ENCODE results near the gene TFCP2.
A peak's percentile ranks its signal among the peaks of the same experiment; 100 is the strongest.

The TFCP2 gene

DNA sequence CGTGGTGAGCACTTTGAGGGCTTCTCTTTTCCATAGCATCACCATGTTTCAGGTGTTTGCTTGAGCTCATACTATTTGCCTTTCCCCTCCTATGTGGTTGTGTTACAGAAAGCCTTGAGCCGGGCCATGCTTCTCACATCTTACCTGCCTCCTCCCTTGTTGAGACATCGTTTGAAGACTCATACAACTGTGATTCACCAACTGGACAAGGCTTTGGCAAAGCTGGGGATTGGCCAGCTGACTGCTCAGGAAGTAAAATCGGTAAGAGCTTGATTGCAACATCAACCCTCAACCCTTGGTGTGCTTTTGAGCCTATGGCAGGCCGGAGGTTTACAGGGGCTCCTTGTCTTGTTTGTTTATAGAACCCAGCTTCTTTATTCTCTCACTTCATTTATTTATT is 116.7 kb downstream of the TFCP2 start:
- no peaks in the 10 kb centered on the region for H3K4me1 ChIP-seq (ENCODE audit: insufficient read depth, low read length)
- H3K36me3 ChIP-seq (ENCODE audit: insufficient read depth, low read length) = no peaks in the 10 kb centered on the region

DNA sequence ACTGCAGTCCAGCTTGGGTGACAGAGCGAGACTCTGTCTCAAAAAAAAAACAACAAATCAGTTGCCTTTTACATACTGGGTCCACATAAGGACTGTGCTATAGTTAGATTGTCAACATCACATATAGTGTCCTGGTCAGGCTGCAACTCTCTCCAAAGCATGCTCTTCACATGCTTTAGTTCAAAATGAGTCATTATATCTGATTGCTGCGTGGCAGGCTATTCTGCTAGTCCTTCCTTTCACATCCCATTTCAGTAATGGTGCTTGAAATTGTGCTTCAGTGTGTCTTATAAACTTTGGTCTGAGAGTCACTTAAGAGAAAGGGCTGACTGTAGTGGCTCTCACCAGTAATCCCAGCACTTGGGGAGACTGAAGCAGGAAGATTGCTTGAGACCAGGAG is 117.9 kb downstream of the TFCP2 start:
- H3K36me3 ChIP-seq (ENCODE audit: insufficient read depth, low read length) = no peaks in the 10 kb centered on the region

More for the DNA sequence above, 116.7 kb downstream of the TFCP2 start:
- Histone ChIP-seq H2AFZ (ENCODE audit: low read depth, low read length) (no peak overlapping the region), H3K4me3 (ENCODE audit: low read length) (no peak overlapping the region), H3K27me3 (ENCODE audit: insufficient read depth, low read length) (no peaks in the 10 kb centered on the region), H3K9me3 (ENCODE audit: low read length) (no peaks in the 10 kb centered on the region)

DNA sequence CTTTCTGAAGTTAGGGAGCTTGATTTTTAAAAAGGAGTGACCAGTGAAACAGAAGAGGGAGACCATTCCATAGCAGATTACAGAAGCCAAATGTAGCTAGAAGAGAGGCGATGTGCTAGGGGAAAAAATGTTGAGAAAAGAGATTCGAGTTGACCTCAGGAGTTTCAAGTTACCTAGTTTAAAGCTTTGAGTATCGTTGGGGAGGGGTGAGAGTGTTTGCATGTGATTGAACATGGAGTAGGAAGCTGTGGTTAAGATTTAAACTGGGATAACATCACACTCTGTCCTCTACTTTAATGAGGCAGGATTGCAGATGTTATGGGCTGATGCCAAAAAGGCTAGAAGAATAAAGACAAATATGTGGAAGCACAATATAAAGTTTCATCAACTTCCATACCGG is 121.1 kb downstream of the TFCP2 start:
- Histone ChIP-seq H2AFZ (ENCODE audit: low read depth, low read length) (no peak overlapping the region), H3K4me1 (ENCODE audit: insufficient read depth, low read length) (no peaks in the 10 kb centered on the region), H3K27me3 (ENCODE audit: insufficient read depth, low read length) (no peaks in the 10 kb centered on the region), H3K36me3 (ENCODE audit: insufficient read depth, low read length) (no peaks in the 10 kb centered on the region), H3K9me3 (ENCODE audit: low read length) (no peaks in the 10 kb centered on the region), H3K4me3 (ENCODE audit: low read length) (no peak overlapping the region)

More for the DNA sequence above, 117.9 kb downstream of the TFCP2 start:
- H2AFZ ChIP-seq (ENCODE audit: low read depth, low read length) = no peak overlapping the region
- H3K9me3 ChIP-seq (ENCODE audit: low read length) = no peaks in the 10 kb centered on the region
- no peak overlapping the region for H3K4me3 ChIP-seq (ENCODE audit: low read length)
- H3K27me3 ChIP-seq (ENCODE audit: insufficient read depth, low read length) = no peaks in the 10 kb centered on the region
- H3K4me1 ChIP-seq (ENCODE audit: insufficient read depth, low read length) = no peaks in the 10 kb centered on the region

DNA sequence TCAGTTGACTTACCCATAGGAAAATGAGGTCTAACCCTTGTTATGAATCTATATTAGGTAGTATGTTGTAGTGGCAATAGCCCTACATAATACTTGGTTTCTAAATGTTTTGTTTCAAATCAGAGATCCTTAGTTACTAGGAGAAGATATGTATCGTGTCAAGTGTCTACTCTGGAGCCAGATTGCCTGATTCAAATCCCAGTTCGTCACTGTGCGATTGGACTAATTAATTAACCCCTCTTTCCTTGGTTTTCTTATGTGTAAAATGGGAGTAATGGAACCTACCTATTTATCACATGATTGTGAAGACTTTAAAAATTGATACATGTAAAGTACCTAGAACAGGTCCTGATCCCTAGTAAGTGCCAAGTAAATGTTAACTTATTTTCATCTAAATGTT is 123.4 kb downstream of the TFCP2 start:
- Histone ChIP-seq H3K4me1 (ENCODE audit: insufficient read depth, low read length) (no peaks in the 10 kb centered on the region), H3K4me3 (ENCODE audit: low read length) (no peak overlapping the region), H3K36me3 (ENCODE audit: insufficient read depth, low read length) (no peaks in the 10 kb centered on the region), H3K9me3 (ENCODE audit: low read length) (no peaks in the 10 kb centered on the region), H3K27me3 (ENCODE audit: insufficient read depth, low read length) (no peaks in the 10 kb centered on the region), H2AFZ (ENCODE audit: low read depth, low read length) (no peak overlapping the region)

DNA sequence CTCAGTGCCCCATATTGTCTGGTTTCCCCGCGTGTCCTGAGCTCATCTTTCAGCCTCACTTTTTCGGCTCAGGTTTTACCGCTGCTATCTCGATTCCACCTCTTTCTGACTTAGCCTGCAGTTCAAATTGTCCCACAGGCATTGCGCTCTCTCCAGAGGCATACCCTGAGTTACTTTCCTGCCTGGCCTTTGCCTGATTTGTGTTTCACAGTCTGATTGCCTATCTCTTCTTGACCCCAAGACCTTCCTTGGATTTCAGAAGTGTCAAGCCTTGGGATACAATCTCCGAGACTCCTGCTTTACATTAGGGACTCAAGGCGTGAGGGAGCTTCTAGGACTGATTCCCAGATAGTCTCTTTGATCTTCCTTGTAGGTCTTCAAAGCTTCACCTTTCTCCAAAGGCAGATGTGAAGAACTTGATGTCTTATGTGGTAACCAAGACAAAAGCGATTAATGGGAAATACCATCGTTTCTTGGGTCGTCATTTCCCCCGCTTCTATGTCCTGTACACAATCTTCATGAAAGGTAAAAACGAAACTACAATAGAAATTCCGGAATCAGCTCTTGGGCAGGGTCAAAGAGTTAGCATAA is 124.2 kb downstream of the TFCP2 start:
- H3K9me3 ChIP-seq (ENCODE audit: low read length) = no peaks in the 10 kb centered on the region
- no peaks in the 10 kb centered on the region for H3K27me3 ChIP-seq (ENCODE audit: insufficient read depth, low read length)
- no peak overlapping the region for H2AFZ ChIP-seq (ENCODE audit: low read depth, low read length)
- no peaks in the 10 kb centered on the region for H3K36me3 ChIP-seq (ENCODE audit: insufficient read depth, low read length)
- H3K4me3 ChIP-seq (ENCODE audit: low read length) = peak overlapping the region; percentile 49
- H3K4me1 ChIP-seq (ENCODE audit: insufficient read depth, low read length) = no peaks in the 10 kb centered on the region

DNA sequence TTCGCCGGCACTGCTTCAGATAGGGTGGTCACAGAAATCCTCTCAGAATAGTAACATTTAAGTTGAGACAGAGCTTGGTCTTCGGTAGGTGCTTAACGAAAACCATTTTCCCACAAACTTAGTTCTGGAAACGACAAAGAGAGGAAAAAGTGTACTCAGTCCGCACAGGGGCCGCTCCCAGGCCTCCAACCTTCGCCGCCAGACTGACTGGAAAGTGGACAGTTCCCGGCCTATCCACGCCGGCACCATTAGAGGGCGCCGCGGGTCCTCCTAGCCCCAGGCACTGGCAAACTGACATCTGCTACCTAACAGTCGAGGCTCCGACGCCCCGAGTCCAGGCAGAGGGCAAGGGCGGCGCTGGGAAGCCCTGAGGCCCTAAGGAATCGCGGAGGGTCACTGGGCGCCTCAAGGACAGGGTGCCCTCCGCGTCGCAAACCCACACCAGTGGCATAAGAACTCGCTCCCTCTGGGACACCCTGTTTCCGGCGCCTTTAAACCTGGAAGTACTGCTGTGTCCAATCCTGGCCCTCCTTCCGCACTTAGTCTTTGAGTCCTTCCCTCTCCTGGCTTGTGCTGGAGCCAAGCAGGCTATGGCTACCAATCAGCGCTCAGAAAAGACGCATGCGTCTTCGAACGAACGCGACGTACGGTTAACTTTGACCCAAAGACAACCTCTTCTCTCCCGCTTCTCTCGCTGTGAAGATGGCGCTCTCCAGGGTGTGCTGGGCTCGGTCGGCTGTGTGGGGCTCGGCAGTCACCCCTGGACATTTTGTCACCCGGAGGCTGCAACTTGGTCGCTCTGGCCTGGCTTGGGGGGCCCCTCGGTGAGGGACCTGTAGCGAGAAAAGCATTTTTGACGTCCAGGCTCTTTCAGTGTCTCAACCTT is 125.0 kb downstream of the TFCP2 start, which contains the start of gene LETMD1:
LETMD1 (plus strand) TSS at position 673 of the 886 bp plus-strand sequence; CDS start at position 703, 30 bp downstream.
- no peak within 1 kb of the TSS for H2AFZ ChIP-seq (ENCODE audit: low read depth, low read length)
- H3K4me1 ChIP-seq (ENCODE audit: insufficient read depth, low read length) = no peaks in the 10 kb centered on the region
- H3K36me3 ChIP-seq (ENCODE audit: insufficient read depth, low read length) = no peaks in the 10 kb centered on the region

More for the DNA sequence above, 125.0 kb downstream of the TFCP2 start, which contains the start of gene LETMD1:
- peak within 1 kb of the TSS; percentile 49 for H3K4me3 ChIP-seq (ENCODE audit: low read length)
- H3K27me3 ChIP-seq (ENCODE audit: insufficient read depth, low read length) = no peaks in the 10 kb centered on the region
- H3K9me3 ChIP-seq (ENCODE audit: low read length) = no peaks in the 10 kb centered on the region

Measured in neuron (in vitro differentiated cells).